Keratinocyte (primary cell): Measurements from ENCODE around the gene GRIPAP1. TPM values are rescaled to one million over a fixed set of nuclear protein-coding genes. Genes with fewer than 3 reads are reported as not detected.

Experiments used
- DNase-seq: peaks from one replicate; pipeline ENCODE4 v3.0.0-alpha.2; 2011; ENCODE audit warnings: low read depth, missing footprints, low spot score
- FAIRE-seq: peaks from 2 replicates; lab custom pipeline; 2011; peaks lifted over from hg19 to GRCh38; lab: Jason Lieb, UNC
- H2AFZ ChIP-seq: 2 replicates; pipeline ENCODE4 v1.6.0; 2012; ENCODE audit warnings: low read length, control low read depth, inconsistent platforms; ENCODE audit not compliant: control insufficient read depth
- H3K27ac ChIP-seq: 2 replicates; pipeline ENCODE4 v1.5.1; 2011; ENCODE audit warnings: low read length; ENCODE audit not compliant: control insufficient read depth, insufficient read depth
- H3K27me3 ChIP-seq: 3 replicates; pipeline ENCODE4 v1.6.0; 2011; ENCODE audit warnings: low read length; ENCODE audit not compliant: control insufficient read depth, insufficient read depth; ENCODE audit errors: extremely low read depth
- H3K36me3 ChIP-seq, 2 experiments: 2 replicates in 1 of 2; 3 replicates in 1 of 2; pipeline ENCODE4 v1.5.1; 2011; ENCODE audit warnings: low read length in 2 of 2, mild to moderate bottlenecking in 1 of 2; ENCODE audit not compliant: control insufficient read depth in 2 of 2, insufficient read depth in 2 of 2; ENCODE audit errors: extremely low read depth in 1 of 2
- H3K4me1 ChIP-seq: 3 replicates; pipeline ENCODE4 v1.5.1; 2011; ENCODE audit warnings: low read length; ENCODE audit not compliant: control insufficient read depth, insufficient read depth; ENCODE audit errors: extremely low read depth
- H3K4me2 ChIP-seq: 3 replicates; pipeline ENCODE4 v1.6.0; 2011; ENCODE audit warnings: low read depth, low read length; ENCODE audit not compliant: control insufficient read depth, insufficient read depth; ENCODE audit errors: extremely low read depth
- H3K4me3 ChIP-seq, 3 experiments: fragments of 200-600 bp in 1 of 3; sonication (generic) in 1 of 3; 2 replicates in 2 of 3; 3 replicates in 1 of 3; pipeline ENCODE4 v1.5.1; 2011 to 2016; ENCODE audit warnings: low read length in 3 of 3, mild to moderate bottlenecking in 3 of 3, control low read depth in 2 of 3, inconsistent platforms in 1 of 3, low read depth in 1 of 3, mixed read lengths in 1 of 3, mixed run types in 1 of 3, moderate library complexity in 1 of 3; ENCODE audit not compliant: control insufficient read depth in 2 of 3, insufficient read depth in 2 of 3; ENCODE audit errors: extremely low read depth in 1 of 3
- H3K79me2 ChIP-seq: 2 replicates; pipeline ENCODE4 v1.6.0; 2012; ENCODE audit warnings: low read length; ENCODE audit not compliant: control insufficient read depth, insufficient read depth
- H3K9ac ChIP-seq: 3 replicates; pipeline ENCODE4 v1.6.0; 2011; ENCODE audit warnings: low read length; ENCODE audit not compliant: control insufficient read depth, insufficient read depth; ENCODE audit errors: extremely low read depth
- H3K9me1 ChIP-seq: 3 replicates; pipeline ENCODE4 v1.6.0; 2011; ENCODE audit warnings: low read length; ENCODE audit not compliant: control insufficient read depth, insufficient read depth; ENCODE audit errors: extremely low read depth
- H3K9me3 ChIP-seq: 2 replicates; pipeline ENCODE4 v1.5.1; 2012; ENCODE audit warnings: low read depth, low read length; ENCODE audit not compliant: control insufficient read depth
- H4K20me1 ChIP-seq: 3 replicates; pipeline ENCODE4 v1.6.0; 2011; ENCODE audit warnings: low read length; ENCODE audit not compliant: control insufficient read depth, insufficient read depth; ENCODE audit errors: extremely low read depth
- EZH2 ChIP-seq: IDR thresholded peaks from one replicate; pipeline ENCODE4 v1.6.1; 2012; ENCODE audit warnings: inconsistent platforms, mild to moderate bottlenecking, low read length, moderate library complexity
- dilution Hi-C: fragments of 300-500 bp; cut with MboI; formaldehyde crosslinking; loops from one replicate; pipeline ENCODE4 v1.7.0; 2020; ENCODE audit warnings: low sequenced_read_pairs; ENCODE audit not compliant: extremely low pct_ligation_motif_present
- polyA plus RNA-seq, 5 experiments: library from polyadenylated mRNA; depleted of rRNA in 3 of 5; stranded (reverse) in 3 of 5; stranded (forward) in 1 of 5; unstranded in 1 of 5; fragments of >200 nt; gene quantifications; 1 replicate in 1 of 5; 2 replicates in 3 of 5; 3 replicates in 1 of 5; pipeline versions ENCODE4 v1.2.1 to v1.2.3, GENCODE V29; 2011 to 2012; ENCODE audit warnings: missing spikeins in 2 of 5, low read depth in 1 of 5, low replicate concordance in 1 of 5
- TF ChIP-seq, protein P1 (sequence below), 3 experiments: IDR thresholded peaks in 1 of 3; conservative IDR thresholded peaks in 1 of 3; optimal IDR thresholded peaks in 1 of 3; 2 replicates in 2 of 3; 3 replicates in 1 of 3; pipeline versions ENCODE3 to v1.5.1; 2011; ENCODE audit warnings: low read length in 3 of 3, mild to moderate bottlenecking in 3 of 3, moderate library complexity in 2 of 3, control low read depth in 1 of 3, inconsistent platforms in 1 of 3; ENCODE audit not compliant: insufficient read depth in 2 of 3; ENCODE audit errors: extremely low read depth in 1 of 3

GRIPAP1 gene
- polyA plus RNA-seq, 1 donor (not counting 4 experiments of a cell fraction or from before 2014, with no cell fraction given), result 23.0 TPM

DNA sequence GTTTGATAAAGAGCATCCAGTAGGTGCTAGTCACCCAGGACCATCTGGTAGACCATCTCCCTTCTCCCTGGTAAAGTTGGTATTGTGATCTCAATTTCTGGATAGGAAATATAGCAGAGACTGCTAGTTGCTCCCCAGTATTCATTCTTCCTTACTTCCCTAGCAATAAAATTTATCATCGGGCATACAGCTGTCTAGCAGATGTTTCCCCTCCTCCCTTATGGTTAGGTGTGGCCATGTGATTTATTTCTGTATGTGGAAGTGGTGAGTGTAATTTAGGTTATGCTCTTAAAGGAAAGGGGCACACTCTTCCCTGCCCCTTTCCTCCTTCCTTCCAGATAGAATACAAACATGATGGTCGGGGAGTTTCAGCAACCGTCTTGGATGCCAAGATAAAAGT lies 18.2 kb downstream of the GRIPAP1 start:
- no peak overlapping the region for H3K4me2 ChIP-seq
- no peak for FAIRE-seq
- TF ChIP-seq, protein P1, sequence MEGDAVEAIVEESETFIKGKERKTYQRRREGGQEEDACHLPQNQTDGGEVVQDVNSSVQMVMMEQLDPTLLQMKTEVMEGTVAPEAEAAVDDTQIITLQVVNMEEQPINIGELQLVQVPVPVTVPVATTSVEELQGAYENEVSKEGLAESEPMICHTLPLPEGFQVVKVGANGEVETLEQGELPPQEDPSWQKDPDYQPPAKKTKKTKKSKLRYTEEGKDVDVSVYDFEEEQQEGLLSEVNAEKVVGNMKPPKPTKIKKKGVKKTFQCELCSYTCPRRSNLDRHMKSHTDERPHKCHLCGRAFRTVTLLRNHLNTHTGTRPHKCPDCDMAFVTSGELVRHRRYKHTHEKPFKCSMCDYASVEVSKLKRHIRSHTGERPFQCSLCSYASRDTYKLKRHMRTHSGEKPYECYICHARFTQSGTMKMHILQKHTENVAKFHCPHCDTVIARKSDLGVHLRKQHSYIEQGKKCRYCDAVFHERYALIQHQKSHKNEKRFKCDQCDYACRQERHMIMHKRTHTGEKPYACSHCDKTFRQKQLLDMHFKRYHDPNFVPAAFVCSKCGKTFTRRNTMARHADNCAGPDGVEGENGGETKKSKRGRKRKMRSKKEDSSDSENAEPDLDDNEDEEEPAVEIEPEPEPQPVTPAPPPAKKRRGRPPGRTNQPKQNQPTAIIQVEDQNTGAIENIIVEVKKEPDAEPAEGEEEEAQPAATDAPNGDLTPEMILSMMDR (optimal IDR thresholded peaks at IDR 0.05 in 1 of 3, IDR thresholded peaks at IDR 0.05 in 1 of 3, conservative IDR thresholded peaks at IDR 0.05 in 1 of 3; ENCODE audit: extremely low read depth in 1 of 3, insufficient read depth in 2 of 3, low read length in 3 of 3), result no peak
- TF ChIP-seq EZH2, result no peak
- no peak overlapping the region for H2AFZ ChIP-seq
- no peaks in the 10 kb centered on the region for H3K9me3 ChIP-seq
- H4K20me1 ChIP-seq, result no peaks in the 10 kb centered on the region
- no peaks in the 10 kb centered on the region for H3K9me1 ChIP-seq
- no peak overlapping the region for H3K9ac ChIP-seq
- H3K36me3 ChIP-seq, result peaks cover 12 to 14% of the 10 kb centered on the region in 2 experiments
- H3K27me3 ChIP-seq, result no peaks in the 10 kb centered on the region
- no peaks in the 10 kb centered on the region for H3K4me1 ChIP-seq
- DNase-seq, result no peak
- H3K4me3 ChIP-seq, result no peak overlapping the region
- no peaks in the 10 kb centered on the region for H3K79me2 ChIP-seq
- dilution Hi-C loops, result no loop called here
- no peak overlapping the region for H3K27ac ChIP-seq

DNA sequence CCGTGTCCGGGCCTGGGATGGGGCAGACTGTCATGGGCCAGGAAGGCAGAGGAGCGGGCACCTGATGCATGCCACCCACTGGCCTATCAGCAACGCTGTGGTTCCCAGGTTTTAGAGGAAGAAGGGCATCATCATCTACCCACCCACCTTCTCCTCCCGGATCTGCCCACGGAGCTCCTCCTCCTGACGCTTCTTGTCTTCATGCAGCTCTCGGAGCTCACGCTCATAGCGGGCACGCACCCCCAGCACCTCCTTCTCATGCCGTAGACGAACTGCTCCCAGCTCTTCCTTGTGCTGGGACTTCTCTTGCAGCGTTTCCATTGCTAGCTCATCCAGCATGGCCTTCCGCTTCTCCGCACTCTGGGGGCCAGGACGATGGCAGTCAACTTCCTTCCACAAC lies 19.0 kb downstream of the GRIPAP1 start:
- FAIRE-seq (no peak), DNase-seq (no peak)
- TF ChIP-seq, protein P1 (optimal IDR thresholded peaks at IDR 0.05 in 1 of 3, IDR thresholded peaks at IDR 0.05 in 1 of 3, conservative IDR thresholded peaks at IDR 0.05 in 1 of 3; ENCODE audit: extremely low read depth in 1 of 3, insufficient read depth in 2 of 3, low read length in 3 of 3), result no peak
- TF ChIP-seq EZH2, result no peak
- Histone ChIP-seq H3K4me2 (no peak overlapping the region), H2AFZ (no peak overlapping the region), H3K27ac (no peak overlapping the region), H3K9me3 (no peaks in the 10 kb centered on the region), H3K9ac (no peak overlapping the region), H3K4me3 (no peak overlapping the region), H3K36me3 (peaks cover 12 to 18% of the 10 kb centered on the region in 2 experiments), H4K20me1 (no peaks in the 10 kb centered on the region), H3K4me1 (no peaks in the 10 kb centered on the region), H3K9me1 (no peaks in the 10 kb centered on the region), H3K27me3 (no peaks in the 10 kb centered on the region), H3K79me2 (no peaks in the 10 kb centered on the region)
- dilution Hi-C loops, result no loop called here
